ENCODE measurements around the gene ADD1. TPM values are rescaled to one million over a fixed set of nuclear protein-coding genes. Genes with fewer than 3 reads are reported as not detected.

ADD1 gene
- total RNA-seq, 1 experiment from 2014 or later = 232 TPM

DNA sequence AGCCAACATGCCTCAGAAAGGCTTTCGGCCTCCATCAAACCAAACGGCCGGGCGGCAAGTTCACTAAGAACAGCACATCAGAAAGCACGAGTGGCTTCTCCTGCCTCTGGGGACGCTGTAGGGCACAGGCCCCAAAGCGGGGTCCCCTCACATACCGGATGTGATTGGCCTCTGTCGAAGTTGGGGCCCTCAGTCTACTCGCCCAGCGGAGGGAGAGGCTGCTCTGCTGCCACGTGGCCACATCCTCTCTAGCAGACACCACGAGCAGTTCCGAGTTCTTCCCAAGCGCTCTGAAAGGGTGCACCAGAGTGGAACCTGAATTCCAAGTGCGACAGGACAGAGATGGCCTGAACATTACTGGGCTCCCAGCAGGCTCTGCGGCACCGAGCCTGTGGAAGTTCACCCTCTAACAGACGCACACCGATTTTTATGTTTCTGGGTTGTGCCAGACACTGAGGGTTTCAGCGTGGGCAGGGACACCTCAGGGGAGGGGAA, 98.4 kb downstream of the ADD1 start:
- no peak for DNase-seq (ENCODE audit: low spot score)
- no peaks in the 10 kb centered on the region for H3K4me1 ChIP-seq (ENCODE audit: insufficient read depth, low read length, poor library complexity, severe bottlenecking)
- POLR2A ChIA-PET (ENCODE audit: low non-redundant PET) = no interaction called here
- H3K9me3 ChIP-seq (ENCODE audit: low read depth, low read length, poor library complexity, severe bottlenecking) = no peaks in the 10 kb centered on the region
- H3K4me3 ChIP-seq (ENCODE audit: low read depth, low read length, poor library complexity, severe bottlenecking) = no peak overlapping the region
- peaks cover 84% of the 10 kb centered on the region for H3K36me3 ChIP-seq (ENCODE audit: insufficient read depth, low read length, poor library complexity, severe bottlenecking)
- CTCF ChIA-PET = no interaction called here
- BruUV-seq (replicated peaks) = no TSS peak
- H3K27ac ChIP-seq (ENCODE audit: low read depth, low read length, poor library complexity, severe bottlenecking) = no peak overlapping the region
- TF ChIP-seq, protein P1, sequence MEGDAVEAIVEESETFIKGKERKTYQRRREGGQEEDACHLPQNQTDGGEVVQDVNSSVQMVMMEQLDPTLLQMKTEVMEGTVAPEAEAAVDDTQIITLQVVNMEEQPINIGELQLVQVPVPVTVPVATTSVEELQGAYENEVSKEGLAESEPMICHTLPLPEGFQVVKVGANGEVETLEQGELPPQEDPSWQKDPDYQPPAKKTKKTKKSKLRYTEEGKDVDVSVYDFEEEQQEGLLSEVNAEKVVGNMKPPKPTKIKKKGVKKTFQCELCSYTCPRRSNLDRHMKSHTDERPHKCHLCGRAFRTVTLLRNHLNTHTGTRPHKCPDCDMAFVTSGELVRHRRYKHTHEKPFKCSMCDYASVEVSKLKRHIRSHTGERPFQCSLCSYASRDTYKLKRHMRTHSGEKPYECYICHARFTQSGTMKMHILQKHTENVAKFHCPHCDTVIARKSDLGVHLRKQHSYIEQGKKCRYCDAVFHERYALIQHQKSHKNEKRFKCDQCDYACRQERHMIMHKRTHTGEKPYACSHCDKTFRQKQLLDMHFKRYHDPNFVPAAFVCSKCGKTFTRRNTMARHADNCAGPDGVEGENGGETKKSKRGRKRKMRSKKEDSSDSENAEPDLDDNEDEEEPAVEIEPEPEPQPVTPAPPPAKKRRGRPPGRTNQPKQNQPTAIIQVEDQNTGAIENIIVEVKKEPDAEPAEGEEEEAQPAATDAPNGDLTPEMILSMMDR (conservative IDR thresholded peaks at IDR 0.05; ENCODE audit: low read depth, low read length) = no peak
- no peak for TF ChIP-seq EZH2 (IDR thresholded peaks at IDR 0.05; ENCODE audit: borderline replicate concordance, low read depth, low read length, poor library complexity, severe bottlenecking)
- intact Hi-C loops (cut with micrococcal nuclease; ENCODE audit: unreplicated experiment) = no loop called here
- no peaks in the 10 kb centered on the region for H3K27me3 ChIP-seq (replicated peaks; ENCODE audit: insufficient read depth, low read depth, low read length, poor library complexity)

DNA sequence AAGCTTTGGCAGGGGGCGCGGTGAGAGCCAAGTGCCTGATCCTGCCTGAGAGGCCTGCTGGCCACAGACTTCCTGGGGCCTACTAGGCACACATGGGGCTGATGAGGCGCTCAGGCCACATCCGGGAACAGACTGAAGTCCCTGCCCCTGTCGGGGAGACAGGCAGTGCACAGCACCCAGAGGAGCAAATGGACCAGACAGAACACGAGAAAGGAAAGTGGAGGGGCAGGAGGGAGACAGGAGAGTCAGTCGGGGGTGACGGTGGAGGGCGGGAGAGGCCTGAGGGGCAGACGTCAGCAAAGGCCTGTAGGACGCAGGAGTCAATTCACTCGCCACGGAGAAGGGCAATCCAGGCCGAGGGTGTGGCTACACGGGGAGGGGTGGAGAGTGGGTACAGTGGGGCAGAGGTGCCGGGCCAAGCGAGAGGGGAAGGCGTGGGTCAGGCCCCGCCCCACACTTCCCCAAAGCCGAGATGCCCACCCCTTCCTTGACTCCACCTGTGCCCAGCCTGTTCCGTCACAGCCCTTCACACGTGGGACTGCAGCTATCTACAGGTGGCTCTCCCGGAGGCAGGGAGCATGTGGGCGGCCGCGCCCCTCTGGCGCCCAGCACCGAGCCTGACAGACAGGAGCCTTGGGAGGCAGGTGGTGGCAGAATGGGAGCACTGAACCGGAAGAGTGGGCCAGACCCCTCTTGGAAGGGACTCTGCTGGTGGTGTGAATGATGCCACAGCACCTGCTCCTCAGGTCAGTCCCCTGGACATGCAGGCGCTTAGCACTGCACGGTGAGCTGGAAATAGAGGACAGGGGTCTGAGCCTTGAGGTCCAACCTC, 99.1 kb downstream of the ADD1 start:
- BruUV-seq (replicated peaks) = no TSS peak
- CTCF ChIA-PET = interaction anchor here (0.5 kb wide), 1 partner anchor 21 kb away, joined by 3 read pairs; no protein-coding TSS in a partner anchor
- intact Hi-C loops (cut with micrococcal nuclease; ENCODE audit: unreplicated experiment) = no loop called here
- Histone ChIP-seq H3K4me1 (ENCODE audit: insufficient read depth, low read length, poor library complexity, severe bottlenecking) (no peaks in the 10 kb centered on the region), H3K9me3 (ENCODE audit: low read depth, low read length, poor library complexity, severe bottlenecking) (no peaks in the 10 kb centered on the region), H3K27me3 (replicated peaks; ENCODE audit: insufficient read depth, low read depth, low read length, poor library complexity) (no peaks in the 10 kb centered on the region), H3K27ac (ENCODE audit: low read depth, low read length, poor library complexity, severe bottlenecking) (no peak overlapping the region), H3K4me3 (ENCODE audit: low read depth, low read length, poor library complexity, severe bottlenecking) (no peak overlapping the region), H3K36me3 (ENCODE audit: insufficient read depth, low read length, poor library complexity, severe bottlenecking) (peaks cover 84% of the 10 kb centered on the region)
- TF ChIP-seq, protein P1 (conservative IDR thresholded peaks at IDR 0.05; ENCODE audit: low read depth, low read length) = no peak
- TF ChIP-seq EZH2 (IDR thresholded peaks at IDR 0.05; ENCODE audit: borderline replicate concordance, low read depth, low read length, poor library complexity, severe bottlenecking) = no peak
- DNase-seq (ENCODE audit: low spot score) = no peak
- POLR2A ChIA-PET (ENCODE audit: low non-redundant PET) = no interaction called here

DNA sequence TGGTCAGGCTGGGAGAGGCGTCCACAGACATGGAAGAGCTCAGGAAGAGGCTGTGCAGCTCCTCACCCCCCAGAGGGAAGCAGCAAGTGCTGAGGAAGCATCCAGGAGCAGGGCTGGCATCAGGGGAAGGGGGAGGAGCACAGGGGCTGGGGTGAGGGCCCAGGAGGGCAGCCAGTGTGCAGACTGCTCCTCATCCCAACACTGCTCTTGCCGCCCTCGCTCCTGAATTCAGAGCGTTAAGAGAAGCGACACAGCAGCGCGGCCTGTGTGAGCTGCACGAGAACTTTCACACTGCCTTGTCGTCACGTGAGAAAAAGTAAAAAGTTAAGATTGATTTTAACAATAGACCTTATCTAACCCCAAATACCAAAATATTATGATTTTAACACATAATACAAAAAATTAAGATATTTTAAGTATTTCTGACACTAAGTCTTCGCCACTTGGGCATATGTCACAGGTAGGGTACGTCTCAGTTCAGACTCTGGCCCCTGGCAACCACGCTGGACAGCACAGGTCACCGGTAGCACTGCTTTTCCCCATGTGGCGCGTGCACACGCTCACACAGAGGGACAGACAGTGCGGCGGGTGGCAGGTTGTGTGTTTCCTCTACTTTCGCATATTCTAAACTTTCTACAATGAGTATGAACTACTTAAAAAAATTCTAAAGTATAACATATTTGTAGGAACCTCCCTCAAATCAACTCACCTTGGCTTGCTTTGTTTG, 99.9 kb downstream of the ADD1 start:
- Histone ChIP-seq H3K4me3 (ENCODE audit: low read depth, low read length, poor library complexity, severe bottlenecking) (no peak overlapping the region), H3K36me3 (ENCODE audit: insufficient read depth, low read length, poor library complexity, severe bottlenecking) (peaks cover 83% of the 10 kb centered on the region), H3K27ac (ENCODE audit: low read depth, low read length, poor library complexity, severe bottlenecking) (no peak overlapping the region), H3K9me3 (ENCODE audit: low read depth, low read length, poor library complexity, severe bottlenecking) (no peaks in the 10 kb centered on the region), H3K4me1 (ENCODE audit: insufficient read depth, low read length, poor library complexity, severe bottlenecking) (no peaks in the 10 kb centered on the region), H3K27me3 (replicated peaks; ENCODE audit: insufficient read depth, low read depth, low read length, poor library complexity) (no peaks in the 10 kb centered on the region)
- TF ChIP-seq EZH2 (IDR thresholded peaks at IDR 0.05; ENCODE audit: borderline replicate concordance, low read depth, low read length, poor library complexity, severe bottlenecking) = no peak
- BruUV-seq (replicated peaks) = no TSS peak
- CTCF ChIA-PET = interaction anchor here (0.5 kb wide), 1 partner anchor 20 kb away, joined by 3 read pairs; no protein-coding TSS in a partner anchor
- POLR2A ChIA-PET (ENCODE audit: low non-redundant PET) = interaction anchor here (0.7 kb wide), 1 partner anchor 150 kb away, joined by 4 read pairs; no protein-coding TSS in a partner anchor
- intact Hi-C loops (cut with micrococcal nuclease; ENCODE audit: unreplicated experiment) = no loop called here
- no peak for DNase-seq (ENCODE audit: low spot score)
